Measurements from ENCODE around the gene TBL1X. TPM values are rescaled to one million over a fixed set of nuclear protein-coding genes. Genes with fewer than 3 reads are reported as not detected.
"Not testable (repeated sequence)": the region's sequence is repeated elsewhere in the genome, so short reads cannot be mapped to it uniquely, and the experiment has no call there.

The TBL1X gene
- total RNA-seq, 1 donor from 2014 or later = 30.0 TPM

DNA sequence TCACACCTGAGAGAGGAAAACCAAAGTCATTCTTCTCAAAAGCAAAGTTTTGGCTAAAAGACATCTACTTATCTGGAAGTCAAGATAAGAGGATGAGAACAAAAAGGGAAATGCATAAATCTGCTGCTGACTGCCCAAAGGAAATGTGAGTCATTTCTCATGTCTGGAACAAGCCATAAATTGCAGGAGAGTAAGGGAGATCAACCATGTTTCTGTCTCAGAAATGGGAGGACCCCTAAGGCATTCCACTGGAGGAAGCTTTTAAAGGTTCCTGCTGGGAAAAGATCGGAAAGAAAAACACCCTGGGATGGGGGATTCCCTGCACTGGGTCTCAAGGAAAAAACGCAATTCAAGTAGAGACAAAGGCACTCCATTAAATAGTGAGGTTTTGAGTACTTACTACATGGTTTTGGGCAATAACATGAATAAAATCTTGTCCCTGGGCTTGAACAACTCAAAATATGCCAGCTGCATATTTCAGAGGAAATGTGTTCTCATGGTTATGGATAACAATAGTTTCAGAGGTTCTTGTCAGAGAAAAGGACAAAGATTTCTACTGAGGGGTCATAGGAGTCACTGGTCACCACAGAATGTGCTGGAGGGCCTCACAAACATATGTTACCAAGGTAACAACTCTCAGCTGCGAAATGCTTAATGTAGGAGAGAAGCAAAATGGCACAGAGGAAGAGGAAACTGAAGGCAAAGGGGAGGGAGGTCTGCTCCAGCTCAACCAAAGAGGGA lies 281.5 kb downstream of the TBL1X start:
- intact Hi-C loops (cut with micrococcal nuclease) = no loop called here

DNA sequence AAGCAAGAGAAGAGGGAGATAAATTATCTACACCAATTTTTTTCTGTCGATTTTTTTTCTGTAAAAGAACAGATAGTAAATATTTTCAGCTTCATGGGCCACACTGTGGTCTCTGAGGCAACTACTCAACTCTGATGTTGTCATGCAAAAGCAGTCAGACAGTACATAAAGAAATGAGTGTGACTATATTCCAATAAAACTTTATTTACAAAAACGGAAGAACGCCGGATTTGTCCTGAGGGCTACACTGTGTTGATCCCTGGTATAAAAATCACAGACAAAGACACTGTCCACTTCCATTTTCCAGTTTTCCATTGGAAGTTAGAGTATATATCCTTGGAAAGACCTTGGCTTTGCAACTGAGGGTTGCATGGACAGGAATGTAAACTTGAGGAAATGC lies 282.8 kb downstream of the TBL1X start:
- intact Hi-C loops (cut with micrococcal nuclease) = no loop called here

DNA sequence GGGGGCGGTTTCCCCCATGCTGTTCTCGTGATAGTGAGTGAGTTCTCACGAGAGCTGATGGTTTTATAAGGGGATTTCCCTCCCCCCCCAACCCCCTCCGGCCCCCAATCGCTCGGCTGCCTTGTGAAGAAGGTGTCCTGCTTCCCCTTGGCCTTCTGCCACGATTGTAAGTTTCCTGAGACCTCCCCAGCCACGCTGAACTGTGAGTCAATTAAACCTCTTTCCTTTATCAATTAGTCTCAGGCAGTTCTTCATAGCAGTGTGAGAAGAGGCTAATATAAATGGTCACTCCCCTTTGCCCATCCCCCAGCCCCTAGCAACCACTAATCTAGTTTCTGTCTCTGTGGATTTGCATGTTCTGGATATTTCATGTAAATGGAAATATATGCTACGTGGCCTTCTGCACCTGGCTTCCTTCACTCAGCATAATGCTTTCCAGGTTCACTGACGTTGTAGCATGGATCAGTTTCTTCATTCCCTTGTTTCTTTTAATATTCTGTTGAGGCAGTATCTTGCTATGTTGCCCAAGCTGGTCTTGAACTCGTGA lies 284.4 kb downstream of the TBL1X start:
- intact Hi-C loops (cut with micrococcal nuclease) = no loop called here

GRCh38 chrX:9757366-9757765 lies 292.5 kb downstream of the TBL1X start:
- intact Hi-C loops (cut with micrococcal nuclease) = no loop called here

- intact Hi-C loops (cut with micrococcal nuclease) = no loop called here
Observed at GRCh38 chrX:9758021-9758638, 293.3 kb downstream of the TBL1X start.

GRCh38 chrX:9759337-9759736 lies 294.5 kb downstream of the TBL1X start:
- intact Hi-C loops (cut with micrococcal nuclease) = no loop called here

GRCh38 chrX:9765072-9765736 lies 300.3 kb downstream of the TBL1X start:
- intact Hi-C loops (cut with micrococcal nuclease) = no loop called here

- intact Hi-C loops (cut with micrococcal nuclease) = no loop called here
Observed at GRCh38 chrX:9765737-9766097, 300.9 kb downstream of the TBL1X start, which contains the start of gene GPR143. GPR143 (minus strand) TSS chrX:9765847; CDS start chrX:9765817, 30 bp downstream.

DNA sequence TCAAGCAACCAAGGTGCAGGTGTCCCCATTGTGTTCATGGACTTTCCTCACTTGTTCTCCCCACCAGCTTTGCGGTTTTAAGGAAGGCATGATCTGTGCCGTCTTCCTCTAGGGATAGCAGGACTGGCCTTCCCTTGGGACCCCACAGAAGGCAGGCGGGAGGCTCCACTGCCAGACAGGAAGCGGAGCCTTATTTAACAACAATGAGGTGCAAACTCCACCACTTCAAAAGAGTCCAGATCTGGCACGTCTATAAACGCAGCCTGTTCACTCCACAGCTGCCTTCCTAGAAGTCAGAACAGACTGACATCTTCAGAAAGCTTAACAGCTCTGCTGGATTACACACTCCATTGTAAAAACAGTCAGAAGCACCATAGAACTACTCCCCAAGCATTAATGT lies 302.5 kb downstream of the TBL1X start:
- intact Hi-C loops (cut with micrococcal nuclease) = no loop called here

GRCh38 chrX:9768321-9768839 lies 303.5 kb downstream of the TBL1X start:
- intact Hi-C loops (cut with micrococcal nuclease) = not testable (repeated sequence)

GRCh38 chrX:9770319-9770718 lies 305.5 kb downstream of the TBL1X start:
- intact Hi-C loops (cut with micrococcal nuclease) = no loop called here

GRCh38 chrX:9772943-9773342 lies 308.1 kb downstream of the TBL1X start:
- intact Hi-C loops (cut with micrococcal nuclease) = no loop called here

DNA sequence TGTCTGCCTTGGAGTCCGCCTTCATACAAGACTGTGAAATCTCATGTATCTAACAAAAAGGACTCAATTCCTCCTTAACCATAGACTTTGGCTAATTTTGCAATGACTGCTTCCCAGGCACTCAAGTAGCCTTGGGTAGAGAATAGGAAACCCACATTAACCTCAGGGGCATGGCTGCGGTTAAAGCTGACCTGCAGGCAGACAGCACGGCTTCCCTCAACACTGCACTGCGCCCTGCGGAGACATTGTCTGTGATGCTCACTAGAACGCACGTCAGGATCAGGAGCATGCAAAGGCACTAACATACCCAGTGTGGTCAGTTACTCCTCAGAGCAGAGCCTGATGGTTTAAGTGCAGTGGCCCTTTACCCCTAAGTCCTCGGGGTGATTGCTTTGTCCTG lies 311.1 kb downstream of the TBL1X start:
- intact Hi-C loops (cut with micrococcal nuclease) = no loop called here

- intact Hi-C loops (cut with micrococcal nuclease) = no loop called here
Observed at GRCh38 chrX:9781941-9782340, 317.1 kb downstream of the TBL1X start.

DNA sequence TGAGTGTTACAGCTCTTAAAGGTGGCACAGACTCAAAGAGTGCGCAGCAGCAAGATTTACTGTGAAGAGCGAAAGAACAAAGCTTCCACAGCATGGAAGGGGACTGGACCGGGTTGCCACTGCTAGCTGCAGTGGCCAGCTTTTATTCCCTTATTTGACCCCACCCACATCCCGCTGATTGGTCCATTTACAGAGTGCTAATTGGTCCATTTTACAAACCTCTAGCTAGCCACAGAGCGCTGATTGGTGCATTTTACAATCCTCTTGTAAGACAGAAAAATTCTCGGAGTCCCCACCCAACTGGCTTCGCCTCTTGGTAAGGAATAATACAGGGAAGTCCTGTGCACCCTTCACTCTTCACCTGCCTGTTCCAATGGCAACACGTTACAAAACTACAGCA lies 319.5 kb downstream of the TBL1X start:
- intact Hi-C loops (cut with micrococcal nuclease) = no loop called here

DNA sequence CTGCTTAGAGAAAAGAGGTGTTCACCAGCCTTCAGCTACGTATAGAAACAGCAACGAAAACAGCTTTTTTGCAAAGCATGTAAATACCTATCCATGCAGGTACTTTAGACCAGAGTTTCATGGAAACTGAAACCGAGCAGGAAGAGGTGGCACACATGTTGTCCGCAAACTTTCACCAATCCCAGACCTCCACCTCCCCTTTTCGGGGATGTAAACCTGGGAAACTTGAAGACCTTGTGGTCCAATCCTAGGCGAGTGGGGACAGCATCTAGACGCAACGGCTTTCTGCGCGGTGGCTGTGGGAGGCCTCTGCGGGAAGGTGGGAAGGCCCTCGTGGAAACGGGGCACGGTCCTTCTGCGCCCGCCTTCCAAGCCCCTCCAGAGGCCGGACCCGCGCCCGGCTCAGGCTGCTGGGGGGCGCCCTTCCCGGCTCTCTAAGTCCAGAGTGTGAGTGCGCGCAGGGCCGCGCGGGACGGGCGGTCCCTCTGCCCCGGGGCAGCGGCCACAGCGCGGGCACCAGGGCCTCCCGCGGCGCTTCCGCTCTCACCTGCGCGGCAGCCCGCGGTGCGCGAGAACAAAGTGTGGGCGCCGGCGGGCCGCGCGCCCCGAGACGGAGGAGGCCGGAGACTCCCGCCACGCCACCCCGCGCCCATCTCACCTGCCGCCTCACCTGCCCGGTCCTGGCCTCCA lies 320.5 kb downstream of the TBL1X start:
- intact Hi-C loops (cut with micrococcal nuclease) = no loop called here

GRCh38 chrX:9785944-9786797 lies 321.3 kb downstream of the TBL1X start, which contains the start of gene SHROOM2:
SHROOM2 (plus strand) TSS chrX:9786429; CDS start chrX:9786546, 117 bp downstream.
- intact Hi-C loops (cut with micrococcal nuclease) = no loop called here

GRCh38 chrX:9786798-9787635 lies 322.2 kb downstream of the TBL1X start:
- intact Hi-C loops (cut with micrococcal nuclease) = no loop called here

DNA sequence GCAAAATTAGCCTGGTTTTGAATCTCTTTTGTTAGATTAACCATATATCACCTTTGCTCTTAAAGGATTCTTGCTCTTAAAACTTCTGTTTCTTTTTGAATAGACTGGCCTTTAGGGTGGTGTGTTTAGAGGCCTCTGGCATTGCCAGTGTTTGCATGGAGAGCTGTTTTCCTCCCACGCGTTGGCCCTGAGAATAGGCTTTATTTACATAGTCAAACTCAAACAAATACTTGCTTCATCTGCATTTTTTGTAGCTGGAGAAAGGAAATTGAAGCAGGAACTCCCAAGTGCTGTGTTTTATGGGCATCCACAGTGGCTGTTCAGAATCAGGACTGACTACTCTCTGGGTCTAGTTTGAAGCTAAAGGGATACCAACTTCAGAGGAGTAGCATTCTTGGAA lies 324.1 kb downstream of the TBL1X start:
- intact Hi-C loops (cut with micrococcal nuclease) = no loop called here

Data from T-helper 2 cell treated with Interferon-gamma antibody and Interleukin-4, amounts not matched to agents 100 ng/mL and 5 ng/mL, for 36 hours (primary cell).